HG03558 (cell line): ENCODE measurements around the gene KRTAP10-3.
"Not testable (repeated sequence)": the region's sequence is repeated elsewhere in the genome, so short reads cannot be mapped to it uniquely, and the experiment has no call there.

Source experiments
- ATAC-seq: cut with Tn5 transposase; IDR thresholded peaks from one replicate; pipeline ENCODE4 v1.9.1; 2021; ENCODE audit warnings: moderate number of reproducible peaks; ENCODE audit not compliant: unreplicated experiment; ENCODE audit errors: extremely low read depth

Gene KRTAP10-3

DNA sequence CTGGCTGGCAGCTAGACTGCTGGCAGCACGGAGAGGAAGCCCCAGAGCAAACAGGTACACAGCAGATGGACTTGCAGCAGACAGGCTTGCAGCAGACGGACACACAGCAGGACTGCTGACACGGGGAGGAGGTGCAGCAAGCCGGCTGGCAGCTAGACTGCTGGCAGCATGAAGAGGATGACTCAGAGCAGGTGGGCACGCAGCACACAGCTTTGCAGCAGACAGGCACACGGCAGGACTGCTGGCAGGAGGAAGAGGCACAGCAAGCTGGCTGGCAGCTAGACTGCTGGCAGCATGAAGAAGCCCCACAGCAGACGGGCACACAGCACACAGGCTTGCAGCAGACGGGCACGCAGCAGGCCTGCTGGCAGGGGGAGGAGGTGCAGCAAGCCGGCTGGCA, 7.8 kb downstream of the KRTAP10-3 start:
- no peak for ATAC-seq

DNA sequence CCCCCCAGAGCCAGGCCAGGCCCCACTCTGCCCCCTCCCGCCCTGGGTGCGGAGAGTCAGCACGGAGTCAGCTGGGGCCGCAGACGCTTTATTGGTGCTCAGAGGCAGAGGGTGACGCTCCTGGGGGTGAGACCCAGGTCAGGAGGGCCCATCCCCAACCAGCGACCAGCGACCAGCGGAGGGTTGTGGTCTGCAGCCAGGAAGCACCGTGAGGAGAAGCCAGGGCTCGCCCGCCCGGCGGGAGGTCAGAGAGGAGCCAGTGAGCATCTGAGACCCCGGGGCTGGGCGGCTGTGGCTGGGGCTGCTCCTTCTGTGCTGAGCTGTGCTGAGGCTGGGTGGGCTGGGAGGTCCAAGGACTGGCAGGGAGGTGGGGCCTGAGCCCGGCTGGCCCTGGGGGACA, 8.3 kb downstream of the KRTAP10-3 start:
- not testable (repeated sequence) for ATAC-seq

DNA sequence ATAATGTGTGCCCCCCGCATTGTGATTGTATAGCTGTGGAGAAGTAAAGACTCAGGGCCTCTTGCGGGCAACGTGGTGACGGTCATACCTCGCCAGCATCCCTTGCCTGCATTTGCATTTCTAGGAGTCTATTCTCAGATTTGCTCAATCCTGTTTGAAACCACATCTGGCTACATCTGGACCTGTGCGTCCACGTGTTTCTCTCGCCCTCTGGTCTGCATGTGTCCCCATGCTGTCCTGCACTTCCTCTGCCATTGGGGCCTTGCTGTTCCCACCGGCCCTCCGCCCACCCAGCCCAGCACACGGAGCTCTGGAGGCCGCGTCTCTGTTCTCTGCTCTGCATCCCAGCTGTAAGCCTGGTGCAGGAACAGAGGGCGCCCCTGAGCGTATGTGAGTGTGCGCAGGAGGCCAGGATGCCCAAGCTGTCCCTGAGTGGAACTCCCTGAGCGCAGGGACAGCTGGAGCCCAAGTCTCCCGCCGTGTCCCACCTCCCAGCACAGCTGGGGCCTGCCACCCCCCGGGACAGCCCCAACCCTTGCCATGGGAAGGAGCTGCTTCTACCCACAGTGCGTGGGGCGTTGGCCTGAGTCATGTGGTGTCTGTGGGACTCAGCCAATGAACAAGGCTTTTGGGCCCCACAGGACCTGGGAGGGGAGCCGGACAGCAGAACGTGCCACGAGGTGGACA, 8.9 kb downstream of the KRTAP10-3 start:
- no peak for ATAC-seq

DNA sequence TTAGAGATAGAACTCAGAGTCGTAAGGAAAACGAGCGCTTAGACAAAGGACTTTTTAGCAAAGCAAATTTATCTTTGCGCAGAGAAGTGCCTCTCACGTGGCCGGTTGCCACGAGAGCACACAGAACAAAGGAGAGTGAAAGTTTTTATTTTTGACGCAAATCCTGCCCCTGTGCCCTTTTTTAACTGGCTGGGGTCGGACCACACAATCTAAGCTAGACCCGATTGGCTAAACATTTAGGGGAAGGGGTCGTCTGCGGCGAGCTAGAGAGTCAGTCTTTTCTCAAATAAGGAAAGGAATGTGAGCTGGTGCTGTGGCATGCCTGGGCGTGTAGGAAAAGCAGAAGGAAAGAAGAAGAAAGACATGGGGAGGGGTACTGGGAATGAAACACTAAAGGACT, 9.7 kb downstream of the KRTAP10-3 start:
- no peak for ATAC-seq

DNA sequence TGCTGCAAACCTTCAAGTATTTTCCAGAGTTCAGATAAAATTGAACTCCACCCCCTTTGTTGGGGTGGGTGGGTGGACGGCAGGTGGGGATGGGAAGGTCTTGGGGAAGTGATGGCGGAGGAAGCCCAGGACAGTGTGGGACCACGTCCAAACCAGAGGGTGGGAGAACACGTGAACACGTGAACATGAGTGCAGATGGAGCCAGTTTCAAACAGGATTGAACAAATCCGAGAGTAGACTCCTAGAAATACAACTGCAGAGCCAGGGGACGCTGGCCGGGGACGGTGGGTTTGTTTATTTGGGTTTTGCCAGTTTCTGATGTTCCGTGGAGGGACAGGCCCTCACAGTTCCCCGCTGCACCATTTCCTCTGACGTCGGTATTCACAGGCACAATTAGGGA, 10.2 kb downstream of the KRTAP10-3 start:
- ATAC-seq, result no peak

DNA sequence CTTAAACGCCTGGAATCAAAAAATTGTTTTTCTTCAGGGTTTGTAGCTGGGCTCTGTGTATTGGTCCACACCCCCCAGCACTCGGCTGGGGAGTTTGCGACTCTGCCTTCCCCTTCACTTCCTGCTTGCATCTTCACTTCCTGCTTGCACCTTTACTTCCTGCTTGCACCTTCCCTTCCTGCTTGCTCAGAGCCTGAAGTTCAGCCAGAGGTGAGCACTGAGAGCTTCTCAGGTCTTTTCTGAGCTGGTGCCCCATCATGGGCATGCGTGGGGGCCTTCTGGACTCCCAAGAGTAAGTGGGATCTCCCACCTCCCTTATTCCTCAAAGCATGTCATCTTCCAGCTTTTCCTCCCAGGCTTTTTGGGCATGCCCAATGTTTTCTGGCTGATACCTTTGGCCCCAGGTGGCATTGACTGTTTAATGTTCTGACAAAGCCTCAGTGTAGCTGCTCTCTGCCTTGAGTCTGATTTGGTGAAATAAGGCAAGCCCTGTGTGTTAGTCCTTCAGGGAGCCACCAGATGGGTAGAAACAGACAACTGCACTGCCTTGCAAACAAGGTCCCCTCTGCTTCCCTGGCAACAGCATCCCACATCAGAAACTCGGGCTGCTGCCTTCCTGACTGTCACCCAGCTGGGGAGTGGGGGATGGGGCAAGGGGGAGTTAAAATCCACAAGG, 10.8 kb downstream of the KRTAP10-3 start:
- ATAC-seq, result no peak

DNA sequence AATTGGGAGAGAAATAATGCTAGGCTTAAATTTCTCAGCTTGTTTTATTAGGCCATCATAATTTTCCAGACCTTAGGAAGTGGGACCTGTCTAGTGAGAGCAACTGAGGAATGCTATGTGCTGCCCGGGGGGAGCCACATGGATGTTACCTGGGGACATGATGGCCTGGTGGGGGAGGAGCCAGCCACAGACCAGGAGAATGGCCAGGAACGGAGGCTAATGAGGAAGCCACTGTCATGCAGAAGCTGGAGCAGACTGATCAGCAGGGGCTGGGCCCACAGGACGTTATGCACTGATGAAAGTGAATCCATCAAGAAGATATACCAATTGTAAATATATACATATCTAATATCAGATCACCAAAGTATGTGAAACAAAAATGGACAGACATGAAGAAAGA, 14.0 kb downstream of the KRTAP10-3 start:
- no peak for ATAC-seq

DNA sequence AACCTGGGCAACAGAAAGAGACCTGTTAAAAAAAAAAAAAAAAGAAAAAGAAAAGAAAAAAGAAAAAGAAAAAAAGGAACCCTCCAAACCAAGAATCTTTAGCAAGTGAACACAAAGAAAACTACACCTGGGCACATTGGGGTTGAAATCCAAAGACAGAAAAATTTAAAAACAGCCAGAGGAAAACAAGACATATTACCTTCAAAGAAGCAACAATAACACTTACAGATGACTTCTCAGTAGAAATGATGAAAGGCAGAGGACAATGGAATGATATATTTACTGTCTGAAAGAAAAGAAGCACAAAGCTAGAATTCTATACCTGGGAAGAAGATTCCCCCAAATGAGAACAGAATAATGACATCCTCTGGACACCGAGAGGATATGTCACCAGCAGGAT, 15.9 kb downstream of the KRTAP10-3 start:
- ATAC-seq, result no peak

DNA sequence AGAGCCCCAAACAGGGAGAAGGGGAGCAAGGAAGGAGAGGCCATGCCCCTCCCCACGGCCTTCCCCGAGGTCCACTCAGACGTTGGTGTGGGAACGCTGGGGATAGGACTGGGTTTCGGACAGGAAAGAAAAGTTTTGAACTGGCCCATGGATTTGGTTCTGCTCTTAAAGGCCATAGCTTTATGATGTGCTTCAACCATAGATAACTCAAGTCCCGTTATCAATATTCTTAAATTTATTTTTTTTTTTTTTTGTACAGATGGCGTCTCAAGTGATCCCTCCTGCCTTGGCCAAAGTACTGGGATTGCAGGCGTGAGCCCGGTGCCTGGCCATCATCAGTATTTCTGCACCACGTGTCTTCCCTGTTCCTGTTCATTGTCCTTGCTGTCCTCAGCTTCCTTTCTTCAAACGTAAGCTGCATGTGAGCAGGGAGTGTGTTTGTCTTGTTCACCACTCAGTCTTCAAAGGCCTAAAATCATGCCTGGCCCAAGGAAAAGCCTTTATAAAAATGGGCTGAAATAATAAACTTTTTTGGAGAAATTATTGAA, 17.8 kb downstream of the KRTAP10-3 start:
- ATAC-seq, result no peak

DNA sequence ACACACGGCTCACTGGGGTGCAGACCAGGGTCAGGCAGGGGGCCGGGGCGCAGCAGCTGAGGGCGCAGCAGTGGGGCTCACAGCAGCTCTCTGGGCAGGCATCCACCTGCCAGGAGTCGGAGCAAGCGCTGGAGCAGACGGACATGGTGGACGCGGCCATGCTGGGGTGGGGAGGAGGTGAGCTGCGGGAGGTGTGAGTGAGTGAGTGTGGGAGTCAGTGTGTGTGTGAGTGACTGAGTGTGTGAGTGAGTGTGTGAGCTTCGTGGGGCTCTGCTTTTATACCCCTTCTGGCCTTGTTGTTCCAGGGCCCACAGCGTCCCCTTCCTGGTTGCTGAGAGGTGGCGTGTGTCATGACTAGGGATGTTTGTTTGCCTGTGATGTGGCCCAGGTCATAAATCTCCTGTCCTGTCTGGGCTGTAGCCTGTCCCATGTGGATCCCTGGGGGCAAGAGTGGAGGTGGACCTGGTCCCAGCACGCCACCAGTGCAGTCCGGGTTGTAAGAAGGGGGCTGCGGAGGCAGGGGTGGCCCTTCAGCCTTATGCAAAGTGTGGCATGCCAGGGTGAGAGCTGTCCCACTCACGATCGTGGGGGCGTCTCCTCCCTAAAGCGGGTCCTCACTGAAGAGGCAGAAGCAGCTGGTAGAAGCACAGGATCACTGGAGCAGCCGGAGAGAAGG, 18.5 kb downstream of the KRTAP10-3 start, which contains the start of gene KRTAP10-1:
TSS of gene KRTAP10-1 (minus strand) at position 205 of the 676 bp plus-strand sequence. CDS start at position 160, 45 bp downstream.
- no peak for ATAC-seq

DNA sequence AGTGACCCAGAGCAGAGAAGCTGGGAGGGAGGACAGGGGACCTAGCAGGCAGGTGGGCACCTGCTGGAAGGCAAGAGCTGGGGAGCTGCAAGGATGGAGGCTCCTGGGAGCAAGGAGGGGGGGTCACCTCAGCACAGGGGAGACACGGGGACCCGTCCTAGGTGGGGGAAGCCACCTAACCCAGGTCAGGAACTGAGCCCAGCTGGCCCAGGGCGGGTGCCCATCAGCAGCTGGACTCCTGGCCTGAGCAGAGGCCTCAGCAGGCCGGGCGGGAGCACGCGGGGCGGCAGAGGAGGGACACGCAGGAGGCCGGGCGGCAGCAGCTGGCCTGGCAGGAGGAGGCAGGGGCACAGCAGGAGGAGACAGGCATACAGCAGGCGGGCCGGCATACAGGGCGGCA, 19.5 kb downstream of the KRTAP10-3 start:
- ATAC-seq, result no peak

DNA sequence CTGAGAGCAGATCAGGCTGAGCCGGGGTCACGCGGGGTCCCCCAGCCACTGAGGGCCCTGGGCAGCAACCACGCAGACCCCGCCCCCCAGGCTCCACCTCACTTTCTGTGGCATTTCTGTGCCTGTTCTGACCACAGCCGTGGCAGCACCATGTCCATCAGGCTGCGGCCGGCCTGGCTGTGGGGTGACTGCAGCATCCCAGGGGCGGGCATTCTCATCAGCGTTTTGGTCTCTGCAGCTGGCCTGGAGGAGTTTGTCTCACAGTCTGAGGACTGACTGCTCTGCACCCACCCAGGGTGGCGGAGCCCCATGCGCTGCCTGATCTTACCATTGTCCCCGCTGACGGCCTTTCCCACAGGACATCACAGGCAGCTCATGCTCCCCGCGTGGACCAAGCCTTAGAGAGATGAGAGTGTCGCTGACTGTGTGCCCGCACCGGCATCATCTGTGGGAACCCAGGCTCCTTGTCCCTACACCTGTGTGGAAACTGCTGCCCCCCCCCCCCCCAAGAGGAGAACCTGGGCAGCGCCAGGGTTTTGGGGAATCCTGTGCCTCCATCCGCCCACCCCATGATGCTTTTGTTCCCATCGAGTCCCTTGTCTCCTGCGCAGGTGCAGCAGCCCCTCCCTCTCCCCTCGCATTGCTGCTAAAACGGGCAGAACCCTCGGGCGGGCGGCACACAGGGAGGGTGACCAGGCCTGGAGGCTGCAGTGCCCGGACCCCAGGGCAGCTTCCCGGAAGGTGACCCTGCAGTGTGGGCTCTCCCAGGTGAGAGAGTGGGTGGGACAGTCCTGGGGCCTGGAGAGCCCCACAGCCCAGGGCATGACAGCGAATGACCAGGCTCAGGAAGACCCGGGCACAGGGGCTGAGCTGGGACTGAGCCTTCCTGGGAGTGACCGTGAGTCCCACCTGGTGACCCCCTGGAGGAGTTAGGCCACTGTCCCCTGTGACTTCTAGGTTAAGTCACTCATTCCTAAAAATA, 20.4 kb downstream of the KRTAP10-3 start:
- no peak for ATAC-seq

DNA sequence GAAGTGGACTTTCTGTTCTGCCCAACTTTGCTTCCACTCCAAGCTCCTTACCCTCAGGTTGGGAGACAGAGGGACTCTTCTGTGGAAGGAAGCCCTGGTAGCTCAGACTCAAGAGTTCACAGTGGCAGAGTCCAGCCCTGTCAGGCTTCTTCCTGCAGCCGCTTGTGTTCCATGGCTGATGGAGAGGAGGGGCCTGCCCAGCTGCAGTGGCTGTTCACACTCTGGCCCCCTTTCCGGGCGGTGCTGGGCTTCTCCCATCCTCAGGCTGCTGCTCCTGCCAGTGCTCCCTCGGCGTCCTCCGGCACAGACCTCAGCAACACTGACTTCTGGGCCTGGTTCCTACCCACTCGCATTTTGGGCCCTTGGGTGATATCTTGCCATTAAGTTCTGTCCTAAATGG, 22.6 kb downstream of the KRTAP10-3 start:
- no peak for ATAC-seq

DNA sequence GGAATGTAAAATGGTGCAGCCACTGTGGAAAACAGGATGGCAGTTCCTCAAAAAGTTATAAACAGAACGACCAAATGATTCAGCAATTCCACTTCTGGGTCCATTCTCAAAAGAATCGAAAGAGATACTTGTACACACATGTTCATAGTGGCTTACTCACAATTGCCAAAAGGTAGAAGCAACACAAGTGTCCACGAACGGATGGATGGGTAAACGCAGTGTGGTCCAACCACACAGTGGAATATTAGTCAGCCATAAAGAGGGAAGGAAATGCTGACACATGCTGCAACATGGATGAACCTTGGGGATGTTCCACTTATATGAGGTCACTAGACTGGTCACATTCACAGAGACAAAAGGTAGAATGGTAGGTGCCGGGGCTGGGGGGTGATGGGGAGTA, 23.9 kb downstream of the KRTAP10-3 start:
- no peak for ATAC-seq

DNA sequence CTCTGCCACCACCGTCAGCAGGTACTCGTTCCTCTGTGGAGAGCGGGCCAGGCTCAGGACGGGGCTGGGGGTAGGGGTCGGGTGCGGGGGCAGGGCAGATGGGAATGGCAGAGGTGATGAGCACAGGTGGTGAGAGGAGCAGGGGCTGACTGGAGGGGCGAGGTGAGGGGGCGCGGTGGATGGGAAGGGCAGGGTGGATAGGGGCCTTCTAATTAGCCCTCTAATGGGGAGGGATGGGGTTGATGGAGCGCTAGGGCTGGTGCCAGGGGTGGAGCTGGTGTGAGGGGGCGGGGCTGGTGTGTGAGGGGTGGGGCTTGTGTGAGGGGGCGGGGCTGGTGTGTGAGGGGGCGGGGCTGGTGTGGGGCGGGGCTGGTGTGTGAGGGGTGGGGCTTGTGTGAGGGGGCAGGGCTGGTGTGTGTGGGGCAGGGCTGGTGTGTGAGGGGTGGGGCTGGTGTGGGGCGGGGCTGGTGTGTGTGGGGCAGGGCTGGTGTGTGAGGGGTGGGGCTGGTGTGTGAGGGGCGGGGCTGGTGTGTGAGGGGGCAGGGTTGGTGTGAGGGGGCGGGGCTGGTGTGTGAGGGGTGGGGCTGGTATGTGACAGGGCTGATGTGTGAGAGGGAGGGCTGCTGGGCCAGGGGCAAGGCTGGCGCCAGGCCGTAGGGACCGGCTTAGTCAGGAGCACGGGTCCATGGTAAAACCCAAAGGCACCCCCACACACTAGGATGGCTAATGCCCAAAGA, 24.5 kb downstream of the KRTAP10-3 start:
- no peak for ATAC-seq

DNA sequence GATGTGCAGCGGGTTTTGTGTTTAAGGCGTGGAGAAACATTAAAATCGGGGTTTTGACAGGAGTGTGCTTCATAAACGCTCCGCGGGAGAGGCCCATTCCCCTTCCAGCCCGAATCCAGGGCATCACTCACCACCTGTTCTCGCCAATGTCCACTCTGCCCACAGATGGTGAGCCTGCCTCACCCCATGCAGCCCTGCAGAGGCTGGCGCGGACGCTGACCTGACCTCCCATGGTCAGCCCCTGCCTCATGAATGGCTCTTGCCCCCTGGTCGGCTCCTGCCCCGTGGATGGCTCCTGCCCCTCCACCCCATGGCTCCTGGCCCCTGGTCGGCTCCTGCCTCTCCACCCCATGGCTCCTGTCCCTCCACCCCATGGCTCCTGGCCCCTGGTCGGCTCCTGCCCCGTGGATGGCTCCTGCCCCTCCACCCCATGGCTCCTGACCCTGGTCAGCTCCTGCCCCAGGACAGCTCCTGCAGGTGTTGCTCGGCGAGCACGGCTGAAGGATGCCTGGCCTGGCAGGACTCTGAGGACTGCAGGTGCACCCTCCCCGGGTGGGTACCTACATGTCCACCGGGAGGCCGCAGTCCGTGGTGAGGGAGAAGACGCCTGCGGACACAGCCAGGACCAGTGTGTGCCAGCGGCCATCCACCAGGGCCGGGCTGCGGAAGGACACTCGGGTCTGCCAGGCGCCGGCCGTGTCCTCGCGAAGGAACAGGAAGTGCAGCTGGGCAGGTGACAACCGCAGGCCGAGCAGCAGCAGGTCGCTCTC, 25.3 kb downstream of the KRTAP10-3 start:
- ATAC-seq, result no peak

DNA sequence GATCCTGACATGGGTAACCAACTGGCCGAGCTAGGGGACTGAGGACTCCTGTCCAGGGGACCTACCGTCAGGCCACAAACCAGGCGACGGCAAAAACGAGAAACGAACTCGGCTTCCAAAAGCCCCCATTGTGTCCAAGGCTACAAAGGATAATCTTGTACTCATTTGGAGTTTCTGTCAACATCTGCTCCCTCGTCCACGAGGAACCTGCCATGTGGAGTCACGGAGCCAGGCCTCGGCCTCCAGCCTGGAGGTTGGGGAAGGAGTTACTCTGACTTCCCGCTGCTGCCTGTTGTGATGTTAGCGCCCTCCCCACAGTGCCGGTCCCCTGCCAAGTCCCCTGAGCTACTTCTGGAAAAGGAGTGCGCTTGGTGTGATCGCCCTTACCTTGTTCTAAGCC, 25.9 kb downstream of the KRTAP10-3 start:
- ATAC-seq, result no peak
